HG02981 (cell line): Measurements from ENCODE around the gene CYP2S1.
"Not testable (repeated sequence)": the region's sequence is repeated elsewhere in the genome, so short reads cannot be mapped to it uniquely, and the experiment has no call there.

ENCODE experiments used
- ATAC-seq: cut with Tn5 transposase; IDR thresholded peaks from one replicate; pipeline ENCODE4 v1.9.1; 2021; ENCODE audit warnings: mild to moderate bottlenecking, moderate library complexity; ENCODE audit not compliant: unreplicated experiment

Gene CYP2S1

GRCh38 chr19:41193430-41194156 is 574 bp downstream of the CYP2S1 start:
- no peak for ATAC-seq

- no peak for ATAC-seq
Measured at GRCh38 chr19:41194157-41194552, 1.1 kb downstream of the CYP2S1 start.

GRCh38 chr19:41195675-41196497 is 2.9 kb downstream of the CYP2S1 start:
- ATAC-seq = no peak

GRCh38 chr19:41198559-41198958 is 5.5 kb downstream of the CYP2S1 start:
- no peak for ATAC-seq

GRCh38 chr19:41203371-41203770 is 10.4 kb downstream of the CYP2S1 start:
- ATAC-seq = no peak

GRCh38 chr19:41204338-41204737 is 11.3 kb downstream of the CYP2S1 start:
- ATAC-seq = not testable (repeated sequence)

- no peak for ATAC-seq
Measured at GRCh38 chr19:41205995-41206394, 13.0 kb downstream of the CYP2S1 start.

GRCh38 chr19:41206456-41206855 is 13.4 kb downstream of the CYP2S1 start:
- no peak for ATAC-seq

- no peak for ATAC-seq
Measured at GRCh38 chr19:41206926-41207750, 14.1 kb downstream of the CYP2S1 start.

- no peak for ATAC-seq
Measured at GRCh38 chr19:41214161-41214560, 21.1 kb downstream of the CYP2S1 start.

GRCh38 chr19:41217741-41218140 is 24.7 kb downstream of the CYP2S1 start:
- ATAC-seq = no peak

GRCh38 chr19:41218249-41218614 is 25.2 kb downstream of the CYP2S1 start:
- ATAC-seq = no peak

GRCh38 chr19:41218615-41219507 is 25.8 kb downstream of the CYP2S1 start, which contains the start of gene AXL:
Gene AXL, plus strand, starts transcription at chr19:41219223. Its CDS starts 170 bp downstream, at chr19:41219393.
- ATAC-seq = no peak

- ATAC-seq = no peak
Measured at GRCh38 chr19:41219924-41220567, 27.0 kb downstream of the CYP2S1 start.

GRCh38 chr19:41220811-41221210 is 27.8 kb downstream of the CYP2S1 start:
- ATAC-seq = no peak

- no peak for ATAC-seq
Measured at GRCh38 chr19:41221514-41222205, 28.6 kb downstream of the CYP2S1 start.

GRCh38 chr19:41222240-41222639 is 29.2 kb downstream of the CYP2S1 start:
- no peak for ATAC-seq

- ATAC-seq = no peak
Measured at GRCh38 chr19:41223431-41224234, 30.6 kb downstream of the CYP2S1 start.
